ENCODE results near the gene PDLIM5. TPM values are rescaled to one million over a fixed set of nuclear protein-coding genes. Genes with fewer than 3 reads are reported as not detected.
"Not testable (repeated sequence)": the region's sequence is repeated elsewhere in the genome, so short reads cannot be mapped to it uniquely, and the experiment has no call there.

Gene PDLIM5
- total RNA-seq, 1 donor from 2014 or later, result 75.3 TPM

DNA sequence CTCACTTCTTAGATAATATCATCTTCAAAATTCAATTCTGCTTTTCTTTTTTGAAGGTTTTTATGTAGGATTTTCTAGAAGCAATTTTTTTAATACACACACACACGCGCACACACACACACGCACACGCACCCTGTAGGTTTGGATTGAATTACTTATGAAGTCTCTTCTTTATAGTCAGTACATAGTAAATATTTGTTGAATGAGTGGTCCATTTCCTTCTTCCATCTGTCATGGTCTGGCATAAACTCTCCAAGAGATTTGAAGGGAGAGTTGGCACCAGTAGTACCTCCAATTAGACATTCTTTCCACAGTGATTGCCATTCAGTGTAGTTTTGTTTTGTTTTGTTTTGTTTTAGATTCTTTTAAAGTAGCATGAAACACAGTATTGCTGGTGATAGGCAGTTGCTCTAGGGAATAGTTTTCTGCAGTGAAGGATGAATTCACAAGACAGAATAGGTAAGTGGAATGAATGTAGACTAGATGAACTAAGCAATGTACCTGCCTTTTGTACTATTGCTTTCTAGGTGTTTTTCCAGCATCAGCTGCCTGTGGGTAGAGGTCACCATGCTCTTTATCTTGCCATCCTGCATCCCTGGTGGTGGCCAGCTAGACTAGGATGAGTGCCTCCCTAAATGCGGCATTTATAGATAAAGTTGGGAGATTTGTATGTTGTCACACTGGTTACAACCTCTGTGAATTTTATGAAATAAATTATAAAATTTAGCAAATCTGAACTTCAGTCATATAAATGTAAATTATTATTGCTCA lies 20.5 kb downstream of the PDLIM5 start:
- no peak for DNase-seq (ENCODE audit: low read depth)
- no peak overlapping the region for H3K4me3 ChIP-seq (ENCODE audit: low read depth, low read length)
- peaks cover 1% of the 10 kb centered on the region for H3K36me3 ChIP-seq (ENCODE audit: control insufficient read depth, insufficient read depth, low read length)
- H3K27me3 ChIP-seq (ENCODE audit: control insufficient read depth, insufficient read depth, low read length), result no peaks in the 10 kb centered on the region
- TF ChIP-seq, protein P1, sequence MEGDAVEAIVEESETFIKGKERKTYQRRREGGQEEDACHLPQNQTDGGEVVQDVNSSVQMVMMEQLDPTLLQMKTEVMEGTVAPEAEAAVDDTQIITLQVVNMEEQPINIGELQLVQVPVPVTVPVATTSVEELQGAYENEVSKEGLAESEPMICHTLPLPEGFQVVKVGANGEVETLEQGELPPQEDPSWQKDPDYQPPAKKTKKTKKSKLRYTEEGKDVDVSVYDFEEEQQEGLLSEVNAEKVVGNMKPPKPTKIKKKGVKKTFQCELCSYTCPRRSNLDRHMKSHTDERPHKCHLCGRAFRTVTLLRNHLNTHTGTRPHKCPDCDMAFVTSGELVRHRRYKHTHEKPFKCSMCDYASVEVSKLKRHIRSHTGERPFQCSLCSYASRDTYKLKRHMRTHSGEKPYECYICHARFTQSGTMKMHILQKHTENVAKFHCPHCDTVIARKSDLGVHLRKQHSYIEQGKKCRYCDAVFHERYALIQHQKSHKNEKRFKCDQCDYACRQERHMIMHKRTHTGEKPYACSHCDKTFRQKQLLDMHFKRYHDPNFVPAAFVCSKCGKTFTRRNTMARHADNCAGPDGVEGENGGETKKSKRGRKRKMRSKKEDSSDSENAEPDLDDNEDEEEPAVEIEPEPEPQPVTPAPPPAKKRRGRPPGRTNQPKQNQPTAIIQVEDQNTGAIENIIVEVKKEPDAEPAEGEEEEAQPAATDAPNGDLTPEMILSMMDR (IDR thresholded peaks at IDR 0.05; ENCODE audit: insufficient read depth, low read length, poor library complexity, severe bottlenecking), result no peak

DNA sequence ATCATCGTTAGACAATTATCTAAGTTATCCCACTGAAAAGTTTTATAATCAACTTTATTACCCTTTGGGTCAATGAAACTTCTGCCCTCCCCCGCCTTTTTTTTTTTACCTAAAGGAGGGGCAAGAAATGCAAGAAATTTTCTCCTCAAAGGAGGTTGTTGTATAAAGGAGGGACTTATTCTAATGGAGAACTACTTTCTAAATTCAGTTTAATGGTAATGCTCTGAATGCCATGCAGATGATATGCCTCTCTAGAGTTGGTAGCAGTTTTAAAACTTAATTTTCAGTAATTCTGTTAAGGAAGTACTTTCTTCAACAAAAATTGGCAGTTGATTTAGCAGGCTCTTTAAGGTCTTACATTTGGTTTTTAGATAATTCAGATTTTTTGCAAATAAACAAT lies 23.3 kb downstream of the PDLIM5 start:
- Histone ChIP-seq H3K4me3 (ENCODE audit: low read depth, low read length) (no peak overlapping the region), H3K27me3 (ENCODE audit: control insufficient read depth, insufficient read depth, low read length) (no peaks in the 10 kb centered on the region), H3K36me3 (ENCODE audit: control insufficient read depth, insufficient read depth, low read length) (peaks cover 1% of the 10 kb centered on the region)
- TF ChIP-seq, protein P1 (IDR thresholded peaks at IDR 0.05; ENCODE audit: insufficient read depth, low read length, poor library complexity, severe bottlenecking), result no peak
- DNase-seq (ENCODE audit: low read depth), result no peak

DNA sequence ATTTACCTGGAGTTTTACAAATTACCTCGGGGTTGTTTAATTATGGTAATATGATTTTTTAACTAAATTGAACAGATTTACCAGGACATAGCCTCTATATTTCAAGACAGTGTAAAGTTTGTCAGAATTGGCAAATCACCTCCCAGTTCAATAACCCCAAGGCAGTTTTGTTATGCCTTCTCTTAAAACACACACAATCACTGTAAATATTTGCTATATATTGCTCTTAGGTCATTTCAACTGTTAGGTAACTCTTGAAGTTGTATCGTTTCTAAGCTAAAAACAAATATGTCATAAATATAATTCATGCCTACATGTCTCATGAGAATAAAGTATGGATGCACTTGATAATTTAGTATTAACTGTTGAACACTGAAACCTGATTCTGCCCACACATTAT lies 24.1 kb downstream of the PDLIM5 start:
- Histone ChIP-seq H3K4me3 (ENCODE audit: low read depth, low read length) (no peak overlapping the region), H3K27me3 (ENCODE audit: control insufficient read depth, insufficient read depth, low read length) (no peaks in the 10 kb centered on the region), H3K36me3 (ENCODE audit: control insufficient read depth, insufficient read depth, low read length) (peaks cover 1% of the 10 kb centered on the region)
- TF ChIP-seq, protein P1 (IDR thresholded peaks at IDR 0.05; ENCODE audit: insufficient read depth, low read length, poor library complexity, severe bottlenecking), result no peak
- no peak for DNase-seq (ENCODE audit: low read depth)

DNA sequence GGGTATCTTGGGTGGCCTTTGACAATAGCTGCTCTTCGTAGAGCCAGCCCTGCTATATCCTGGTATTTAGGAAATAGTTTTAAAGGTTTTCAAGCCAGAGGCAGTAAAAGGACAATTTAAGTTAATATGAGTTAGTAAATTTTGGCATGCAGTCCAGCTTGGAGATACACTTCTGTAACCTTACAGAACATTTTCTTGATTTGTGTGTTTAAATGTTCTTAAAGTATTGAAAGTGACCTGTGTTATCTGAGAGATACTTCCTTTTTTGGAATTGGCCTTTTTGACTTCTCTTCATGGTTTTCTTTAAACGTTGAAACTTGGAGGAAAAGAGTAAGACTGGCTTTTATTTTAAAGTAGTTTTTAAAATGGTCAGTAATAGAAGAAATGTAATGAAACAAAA lies 25.5 kb downstream of the PDLIM5 start:
- TF ChIP-seq, protein P1 (IDR thresholded peaks at IDR 0.05; ENCODE audit: insufficient read depth, low read length, poor library complexity, severe bottlenecking), result no peak
- Histone ChIP-seq H3K4me3 (ENCODE audit: low read depth, low read length) (no peak overlapping the region), H3K36me3 (ENCODE audit: control insufficient read depth, insufficient read depth, low read length) (peaks cover 1% of the 10 kb centered on the region), H3K27me3 (ENCODE audit: control insufficient read depth, insufficient read depth, low read length) (no peaks in the 10 kb centered on the region)
- no peak for DNase-seq (ENCODE audit: low read depth)

DNA sequence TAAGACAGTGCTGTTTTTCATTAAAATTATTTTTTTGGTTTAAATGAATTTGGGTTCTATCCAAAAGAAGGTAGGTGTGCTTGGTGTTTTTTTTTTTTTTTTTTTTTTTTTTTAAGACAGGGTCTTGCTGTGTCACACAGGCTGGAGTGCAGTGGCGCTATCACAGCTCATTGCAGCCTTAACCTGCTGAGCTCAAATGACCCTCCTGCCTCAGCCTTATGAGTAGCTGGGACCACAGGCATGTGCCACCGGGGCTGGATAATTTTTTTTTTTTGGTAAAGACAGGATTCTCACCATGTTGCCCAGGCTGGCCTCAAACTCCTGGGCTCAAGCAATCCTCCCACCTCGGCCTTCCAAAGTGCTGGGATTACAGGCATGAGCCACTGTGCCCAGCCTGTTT lies 27.1 kb downstream of the PDLIM5 start:
- H3K4me3 ChIP-seq (ENCODE audit: low read depth, low read length); DNase-seq (ENCODE audit: low read depth); H3K27me3 ChIP-seq (ENCODE audit: control insufficient read depth, insufficient read depth, low read length); H3K36me3 ChIP-seq (ENCODE audit: control insufficient read depth, insufficient read depth, low read length): not testable (repeated sequence)

DNA sequence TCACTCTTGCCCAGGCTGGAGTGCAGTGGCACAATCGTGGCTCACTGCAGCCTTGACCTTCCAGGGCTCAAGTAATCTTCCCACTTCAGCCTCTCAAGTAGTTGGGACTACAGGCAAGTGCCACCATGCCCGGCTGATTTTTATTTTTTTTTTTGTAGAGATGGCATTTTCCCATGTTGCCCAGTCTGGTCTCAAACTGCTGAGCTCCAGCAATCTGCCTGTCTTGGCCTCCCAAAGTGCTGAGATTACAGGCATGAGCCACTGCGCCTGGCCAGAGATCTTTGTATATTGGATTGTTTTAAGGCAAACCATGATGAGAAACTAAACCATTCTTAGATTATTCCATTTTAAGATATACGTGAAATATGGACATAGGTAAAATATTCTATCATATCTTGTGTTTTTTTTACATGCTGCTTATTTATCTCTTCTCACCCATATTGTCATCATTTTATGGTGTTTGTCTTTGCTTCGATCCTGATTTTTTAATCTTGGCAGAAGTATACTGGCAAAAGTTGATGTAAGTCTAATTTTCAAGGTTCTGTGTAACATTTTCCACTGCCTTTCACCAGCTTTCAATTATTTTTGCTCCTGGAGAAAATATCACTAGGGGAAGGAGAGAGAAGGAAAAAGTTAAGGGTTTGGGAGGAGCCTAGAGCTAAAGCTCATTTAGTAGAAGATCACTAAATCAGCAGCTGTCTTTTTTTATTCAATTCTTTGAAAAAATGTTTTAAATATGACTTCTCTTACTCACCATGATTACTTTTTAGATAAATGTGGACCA lies 27.8 kb downstream of the PDLIM5 start:
- Histone ChIP-seq H3K4me3 (ENCODE audit: low read depth, low read length) (no peak overlapping the region), H3K27me3 (ENCODE audit: control insufficient read depth, insufficient read depth, low read length) (no peaks in the 10 kb centered on the region), H3K36me3 (ENCODE audit: control insufficient read depth, insufficient read depth, low read length) (no peaks in the 10 kb centered on the region)
- DNase-seq (ENCODE audit: low read depth), result no peak
- TF ChIP-seq, protein P1 (IDR thresholded peaks at IDR 0.05; ENCODE audit: insufficient read depth, low read length, poor library complexity, severe bottlenecking), result no peak

Measured in kidney epithelial cell (primary cell).